GM12892 (cell line): Measurements from ENCODE around the gene ADGRD2.

Experiments used
- POLR2A ChIP-seq: IDR thresholded peaks from 2 replicates; pipeline ENCODE4 v1.6.1; 2011; ENCODE audit warnings: low read depth, low read length, control low read depth
- POLR2AphosphoS5 ChIP-seq: IDR thresholded peaks from 2 replicates; pipeline ENCODE4 v1.6.1; 2011; ENCODE audit warnings: low read depth, low read length, control low read depth

DNA sequence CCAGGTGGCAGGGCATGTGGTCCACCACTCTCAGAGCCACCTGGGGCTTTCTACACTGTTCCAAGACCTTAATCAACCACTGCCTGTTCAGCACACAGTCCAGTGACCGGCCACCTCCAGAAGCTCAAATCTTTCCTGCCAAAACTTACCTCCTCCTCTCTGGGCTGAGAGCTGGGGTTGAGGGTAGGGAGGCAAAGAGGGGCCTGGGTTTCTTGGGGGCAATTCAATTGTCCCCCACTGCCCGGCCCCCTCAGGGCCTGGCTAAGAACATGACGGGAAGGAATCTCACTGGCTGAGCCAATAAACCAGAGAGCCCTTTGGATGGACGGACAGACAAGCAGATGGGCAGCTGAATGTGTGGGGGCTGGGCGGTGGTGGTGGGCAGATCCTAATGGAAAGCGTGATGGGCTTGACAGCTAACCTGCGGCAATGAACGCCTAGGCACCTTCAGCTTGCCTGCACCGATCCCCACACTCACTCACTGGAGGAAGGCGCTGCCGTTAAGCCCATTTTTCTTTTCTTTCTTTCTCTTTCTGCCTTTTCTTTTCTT lies 51.6 kb downstream of the ADGRD2 start:
- TF ChIP-seq POLR2AphosphoS5 (no peak), POLR2A (no peak)
